ENCODE data around the gene DOC2A. TPM values are rescaled to one million over a fixed set of nuclear protein-coding genes. Genes with fewer than 3 reads are reported as not detected.

DOC2A gene
- total and polyA plus RNA-seq, 10 of the 15 experiments (the other 5 are each of a cell fraction or from before 2014, with no cell fraction given), result 0.06 to 0.17 (median 0.12) TPM; not detected in 6

- TF ChIP-seq PRDM15 (CRISPR knock-in tag; IDR thresholded peaks at IDR 0.05) (no peak), POLR2A (IDR thresholded peaks at IDR 0.05; ENCODE audit: low read depth, low read length) (no peak), SMC3 (IDR thresholded peaks at IDR 0.05; ENCODE audit: borderline replicate concordance, low read length) (no peak), HDGF (IDR thresholded peaks at IDR 0.05) (no peak), POLR2AphosphoS5 (IDR thresholded peaks at IDR 0.05; ENCODE audit: low read length) (no peak), IKZF1 (conservative IDR thresholded peaks at IDR 0.05) (peak; percentile 41; the same call in 1 of the 2 replicates), USF2 (IDR thresholded peaks at IDR 0.05; ENCODE audit: borderline replicate concordance, low read depth, low read length) (no peak), EZH2 (IDR thresholded peaks at IDR 0.05; ENCODE audit: borderline replicate concordance, control insufficient read depth, low read depth, low read length) (no peak), NFYB (IDR thresholded peaks at IDR 0.05; ENCODE audit: insufficient read depth, low read depth, low read length) (no peak), CEBPZ (IDR thresholded peaks at IDR 0.05; ENCODE audit: low read depth, low read length) (no peak), CBFB (IDR thresholded peaks at IDR 0.05; ENCODE audit: low read depth) (no peak), CEBPB (IDR thresholded peaks at IDR 0.05; ENCODE audit: borderline replicate concordance in 1 of 2, low read depth in 2 of 2, low read length in 2 of 2) (no peak), HDAC6 (IDR thresholded peaks at IDR 0.05; ENCODE audit: unreplicated experiment) (no peak), IKZF2 (IDR thresholded peaks at IDR 0.05) (peak; percentile 34 to 38; a peak in 2 of 4 replicates), ZBTB11 (CRISPR knock-in tag; IDR thresholded peaks at IDR 0.05) (no peak), ASH2L (IDR thresholded peaks at IDR 0.05; ENCODE audit: borderline replicate concordance, low read depth) (no peak)
These were observed 48.4 kb downstream of the DOC2A start (continued) for GRCh38 chr16:29962344-29962994.

All from GM12878 (cell line).